Measurements from ENCODE around the gene OR52E4. TPM values are rescaled to one million over a fixed set of nuclear protein-coding genes. Genes with fewer than 3 reads are reported as not detected.

Gene OR52E4
- total RNA-seq (not detected), polyA plus RNA-seq (not detected)

DNA sequence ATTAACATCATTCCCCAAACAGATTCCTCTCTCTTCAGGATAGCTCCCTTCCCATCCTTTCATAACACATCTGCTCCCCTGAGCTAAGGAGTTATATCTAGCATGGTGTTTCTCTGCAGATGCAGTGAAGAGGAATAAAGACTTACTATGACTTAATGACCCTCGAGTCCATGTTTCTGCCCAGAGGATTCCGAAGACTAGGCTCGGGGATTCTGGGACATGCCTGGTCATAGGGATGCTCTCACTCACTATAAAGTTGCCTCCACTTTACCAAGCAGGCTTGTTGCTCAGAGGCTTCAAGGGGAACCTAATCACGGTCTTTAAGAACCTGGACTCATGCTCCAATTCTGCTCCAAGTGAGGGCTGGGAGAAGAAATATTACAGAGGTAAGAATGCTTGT, at the start of gene OR52E4:
TSS of gene OR52E4 (plus strand) at position 301 of the 400 bp plus-strand sequence. CDS start 3,664 bp downstream, outside the sequence.
- Histone ChIP-seq H3K36me3 (ENCODE audit: insufficient read depth) (no peaks in the 10 kb centered on the region), H3K4me3 (ENCODE audit: low read depth, low read length) (no peak within 1 kb of the TSS), H3K4me1 (ENCODE audit: insufficient read depth) (no peaks in the 10 kb centered on the region), H3K27ac (ENCODE audit: low read depth) (no peak within 1 kb of the TSS)
- DNase-seq (ENCODE audit: extremely low spot score) = no peak
- whole genome bisulfite sequencing = 75% methylated on average over 4 of the region's 4 CpGs

- no peaks in the 10 kb centered on the region for H3K4me1 ChIP-seq (ENCODE audit: insufficient read depth)
- H3K36me3 ChIP-seq (ENCODE audit: insufficient read depth) = no peaks in the 10 kb centered on the region
- DNase-seq (ENCODE audit: extremely low spot score) = no peak
- 71% methylated on average over 6 of the region's 6 CpGs for WGBS
- no peak overlapping the region for H3K27ac ChIP-seq (ENCODE audit: low read depth)
- H3K4me3 ChIP-seq (ENCODE audit: low read depth, low read length) = no peak overlapping the region
Observed at GRCh38 chr11:5831196-5831829, 49.1 kb upstream of the OR52E4 start.

GRCh38 chr11:5833446-5833845, 47.0 kb upstream of the OR52E4 start:
- WGBS = 31% methylated on average over 2 of the region's 2 CpGs
- H3K36me3 ChIP-seq (ENCODE audit: insufficient read depth) = no peaks in the 10 kb centered on the region

DNA sequence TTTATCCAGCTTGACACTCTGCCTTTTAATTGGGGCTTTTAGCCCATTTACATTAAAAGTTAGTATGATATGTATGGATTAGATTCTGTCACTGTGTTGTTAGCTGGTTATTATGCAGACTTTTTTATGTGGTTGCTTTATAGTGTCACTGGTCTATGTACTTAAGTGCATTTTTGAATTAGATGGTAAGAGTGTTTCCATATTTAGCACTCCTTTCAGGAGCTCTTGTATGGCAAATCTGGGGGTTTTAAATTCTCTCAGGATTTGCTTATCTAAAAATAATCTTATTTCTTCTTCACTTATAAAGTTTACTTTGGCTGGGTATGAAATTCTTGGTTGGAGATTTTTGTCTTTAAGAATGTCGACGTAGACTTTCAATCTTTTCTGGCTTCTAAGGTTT, 42.7 kb upstream of the OR52E4 start:
- no peaks in the 10 kb centered on the region for H3K36me3 ChIP-seq (ENCODE audit: insufficient read depth)
- 84% methylated on average over 2 of the region's 2 CpGs for WGBS
- H3K4me1 ChIP-seq (ENCODE audit: insufficient read depth) = no peaks in the 10 kb centered on the region
- DNase-seq (ENCODE audit: extremely low spot score) = no peak
- no peak overlapping the region for H3K4me3 ChIP-seq (ENCODE audit: low read depth, low read length)
- no peak overlapping the region for H3K27ac ChIP-seq (ENCODE audit: low read depth)

More at GRCh38 chr11:5833446-5833845, 47.0 kb upstream of the OR52E4 start:
- Histone ChIP-seq H3K4me3 (ENCODE audit: low read depth, low read length) (no peak overlapping the region), H3K27ac (ENCODE audit: low read depth) (no peak overlapping the region), H3K4me1 (ENCODE audit: insufficient read depth) (no peaks in the 10 kb centered on the region)
- DNase-seq (ENCODE audit: extremely low spot score) = no peak

DNA sequence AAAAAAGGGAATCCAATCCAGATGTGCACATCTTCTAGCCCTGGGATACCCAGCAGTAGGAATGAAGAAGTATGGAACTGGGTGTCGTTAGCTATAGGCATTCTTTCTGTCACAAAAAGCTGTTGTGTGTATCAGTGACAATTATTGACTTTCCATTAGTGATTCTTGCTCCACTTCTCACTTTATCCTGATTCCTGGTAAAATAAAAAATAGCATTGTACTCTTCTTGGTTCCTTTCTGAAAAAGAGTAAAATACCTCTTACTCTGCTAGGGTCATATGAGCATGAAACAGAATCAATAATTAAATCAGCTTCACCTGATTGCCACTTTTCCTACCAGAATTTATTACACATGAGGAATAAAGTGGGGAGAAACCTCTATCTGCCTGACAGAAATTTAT, 38.6 kb upstream of the OR52E4 start, which contains the start of gene OR52E6:
TSS of gene OR52E6 (minus strand) at position 101 of the 400 bp plus-strand sequence. CDS start at position 101, 0 bp downstream.
- no peak within 1 kb of the TSS for H3K4me3 ChIP-seq (ENCODE audit: low read depth, low read length)
- H3K36me3 ChIP-seq (ENCODE audit: insufficient read depth) = no peaks in the 10 kb centered on the region
- no peaks in the 10 kb centered on the region for H3K4me1 ChIP-seq (ENCODE audit: insufficient read depth)
- 71% methylated on average over 1 of the region's 1 CpG for WGBS
- no peak for DNase-seq (ENCODE audit: extremely low spot score)
- no peak within 1 kb of the TSS for H3K27ac ChIP-seq (ENCODE audit: low read depth)

DNA sequence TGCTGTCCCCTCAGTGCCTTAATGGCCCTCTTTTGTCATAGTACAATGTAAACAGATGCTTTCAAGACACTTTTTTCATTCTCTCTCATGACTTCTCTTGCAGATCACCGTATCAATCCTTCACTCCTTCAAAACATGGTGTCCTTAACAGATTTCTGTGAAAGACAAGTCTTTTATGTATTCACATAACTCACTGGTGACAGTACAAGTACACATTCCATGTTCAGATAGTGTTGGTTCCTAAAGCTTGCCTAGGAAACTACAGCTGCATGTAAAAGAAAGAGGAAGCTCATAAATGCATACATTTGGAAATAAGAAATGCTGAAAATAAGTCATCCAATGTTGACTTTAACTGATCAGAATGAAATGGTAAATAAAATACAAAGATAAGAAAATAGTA, 33.7 kb upstream of the OR52E4 start:
- Histone ChIP-seq H3K4me3 (ENCODE audit: low read depth, low read length) (no peak overlapping the region), H3K36me3 (ENCODE audit: insufficient read depth) (no peaks in the 10 kb centered on the region), H3K4me1 (ENCODE audit: insufficient read depth) (no peaks in the 10 kb centered on the region), H3K27ac (ENCODE audit: low read depth) (no peak overlapping the region)
- WGBS = 51% methylated on average over 1 of the region's 1 CpG
- DNase-seq (ENCODE audit: extremely low spot score) = no peak

DNA sequence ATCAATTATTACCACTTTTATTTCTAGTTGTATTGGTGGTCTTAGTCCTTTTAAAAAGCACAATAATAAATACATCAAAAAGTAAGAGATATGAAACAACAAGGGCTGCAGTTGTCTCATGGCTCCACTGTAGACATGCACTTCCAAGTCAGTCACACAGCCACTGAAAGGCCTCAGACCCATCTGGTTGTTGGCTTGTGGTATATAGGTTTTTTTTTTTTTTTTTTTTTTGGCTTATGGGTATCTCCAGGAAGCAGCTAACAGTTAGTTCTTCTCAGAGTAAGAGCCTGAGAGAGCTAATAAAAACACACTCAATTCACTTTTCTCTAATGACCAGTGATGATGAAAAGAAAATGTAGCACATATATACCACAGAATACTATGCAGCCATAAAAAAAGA, 32.7 kb upstream of the OR52E4 start:
- DNase-seq (ENCODE audit: extremely low spot score) = no peak
- Histone ChIP-seq H3K4me1 (ENCODE audit: insufficient read depth) (no peaks in the 10 kb centered on the region), H3K27ac (ENCODE audit: low read depth) (no peak overlapping the region), H3K36me3 (ENCODE audit: insufficient read depth) (no peaks in the 10 kb centered on the region), H3K4me3 (ENCODE audit: low read depth, low read length) (no peak overlapping the region)

DNA sequence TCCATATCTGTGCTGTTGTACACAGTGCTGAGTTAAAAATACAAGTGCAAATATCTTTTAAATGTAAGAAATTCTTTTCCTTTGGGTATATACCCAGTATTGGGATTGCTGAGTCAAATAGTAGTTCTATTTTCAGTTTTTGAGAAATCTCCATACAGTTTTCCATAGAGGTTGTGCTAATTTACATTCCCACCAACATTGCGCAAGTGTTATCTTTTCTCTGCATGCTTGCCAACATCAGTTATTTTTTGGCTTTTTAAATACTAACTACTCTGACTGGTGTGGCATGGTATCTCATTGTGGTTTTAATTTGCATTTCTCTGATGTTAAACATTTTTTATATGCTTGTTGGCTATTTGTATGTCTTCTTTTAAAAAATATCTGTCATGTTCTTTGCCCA, 29.4 kb upstream of the OR52E4 start:
- no peaks in the 10 kb centered on the region for H3K4me1 ChIP-seq (ENCODE audit: insufficient read depth)
- H3K4me3 ChIP-seq (ENCODE audit: low read depth, low read length) = no peak overlapping the region
- DNase-seq (ENCODE audit: extremely low spot score) = no peak
- no peak overlapping the region for H3K27ac ChIP-seq (ENCODE audit: low read depth)
- WGBS = 94% methylated on average over 1 of the region's 1 CpG
- H3K36me3 ChIP-seq (ENCODE audit: insufficient read depth) = no peaks in the 10 kb centered on the region

DNA sequence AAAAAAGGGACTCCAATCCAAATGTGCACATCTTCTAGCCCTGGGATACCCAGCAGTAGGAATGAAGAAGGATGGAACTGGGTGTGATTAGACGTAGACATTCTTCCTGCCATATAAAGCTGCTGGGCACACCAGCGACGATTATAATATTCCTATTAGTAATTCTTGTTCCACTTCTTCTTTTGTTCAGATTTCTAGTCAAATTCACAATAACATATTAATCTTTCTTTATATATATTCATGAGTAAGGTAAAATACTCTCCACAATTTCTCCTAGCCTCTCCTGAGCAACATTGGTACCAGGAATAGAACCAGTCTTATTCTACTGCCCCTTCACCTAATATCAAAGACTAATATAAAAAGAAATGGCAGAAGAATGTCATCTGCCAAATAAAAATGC, 22.8 kb upstream of the OR52E4 start, which contains the start of gene OR52E8:
TSS of gene OR52E8 (minus strand) at position 101 of the 400 bp plus-strand sequence. CDS start at position 101, 0 bp downstream.
- Histone ChIP-seq H3K4me3 (ENCODE audit: low read depth, low read length) (no peak within 1 kb of the TSS), H3K36me3 (ENCODE audit: insufficient read depth) (no peaks in the 10 kb centered on the region), H3K27ac (ENCODE audit: low read depth) (no peak within 1 kb of the TSS), H3K4me1 (ENCODE audit: insufficient read depth) (no peaks in the 10 kb centered on the region)
- no peak for DNase-seq (ENCODE audit: extremely low spot score)
- WGBS = 89% methylated on average over 3 of the region's 3 CpGs

- no peak for DNase-seq (ENCODE audit: extremely low spot score)
- Histone ChIP-seq H3K27ac (ENCODE audit: low read depth) (no peak overlapping the region), H3K4me3 (ENCODE audit: low read depth, low read length) (no peak overlapping the region), H3K4me1 (ENCODE audit: insufficient read depth) (no peaks in the 10 kb centered on the region), H3K36me3 (ENCODE audit: insufficient read depth) (no peaks in the 10 kb centered on the region)
- 85% methylated on average over 2 of the region's 2 CpGs for WGBS
Observed at GRCh38 chr11:5865826-5866225, 14.6 kb upstream of the OR52E4 start.

GRCh38 chr11:5878564-5878963, 1.9 kb upstream of the OR52E4 start:
- Histone ChIP-seq H3K27ac (ENCODE audit: low read depth) (no peak overlapping the region), H3K4me3 (ENCODE audit: low read depth, low read length) (no peak overlapping the region), H3K36me3 (ENCODE audit: insufficient read depth) (no peaks in the 10 kb centered on the region), H3K4me1 (ENCODE audit: insufficient read depth) (no peaks in the 10 kb centered on the region)
- WGBS = 39% methylated on average over 2 of the region's 2 CpGs
- no peak for DNase-seq (ENCODE audit: extremely low spot score)

- Histone ChIP-seq H3K36me3 (ENCODE audit: insufficient read depth) (no peaks in the 10 kb centered on the region), H3K4me1 (ENCODE audit: insufficient read depth) (no peaks in the 10 kb centered on the region), H3K27ac (ENCODE audit: low read depth) (no peak overlapping the region), H3K4me3 (ENCODE audit: low read depth, low read length) (no peak overlapping the region)
- DNase-seq (ENCODE audit: extremely low spot score) = no peak
Observed at GRCh38 chr11:5881756-5882155, 1.3 kb downstream of the OR52E4 start.

- whole genome bisulfite sequencing = 68% methylated on average over 3 of the region's 3 CpGs
- Histone ChIP-seq H3K4me1 (ENCODE audit: insufficient read depth) (no peaks in the 10 kb centered on the region), H3K27ac (ENCODE audit: low read depth) (no peak overlapping the region), H3K4me3 (ENCODE audit: low read depth, low read length) (no peak overlapping the region), H3K36me3 (ENCODE audit: insufficient read depth) (no peaks in the 10 kb centered on the region)
- DNase-seq (ENCODE audit: extremely low spot score) = no peak
Observed at GRCh38 chr11:5887172-5887571, 6.7 kb downstream of the OR52E4 start.

GRCh38 chr11:5887661-5888060, 7.2 kb downstream of the OR52E4 start:
- DNase-seq (ENCODE audit: extremely low spot score) = no peak
- 57% methylated on average over 1 of the region's 1 CpG for WGBS
- no peaks in the 10 kb centered on the region for H3K36me3 ChIP-seq (ENCODE audit: insufficient read depth)

More at GRCh38 chr11:5887661-5888060, 7.2 kb downstream of the OR52E4 start:
- H3K27ac ChIP-seq (ENCODE audit: low read depth) = no peak overlapping the region
- no peak overlapping the region for H3K4me3 ChIP-seq (ENCODE audit: low read depth, low read length)
- H3K4me1 ChIP-seq (ENCODE audit: insufficient read depth) = no peaks in the 10 kb centered on the region
